Measurements from ENCODE around the gene TRIM45.

- TF ChIP-seq, protein P1, sequence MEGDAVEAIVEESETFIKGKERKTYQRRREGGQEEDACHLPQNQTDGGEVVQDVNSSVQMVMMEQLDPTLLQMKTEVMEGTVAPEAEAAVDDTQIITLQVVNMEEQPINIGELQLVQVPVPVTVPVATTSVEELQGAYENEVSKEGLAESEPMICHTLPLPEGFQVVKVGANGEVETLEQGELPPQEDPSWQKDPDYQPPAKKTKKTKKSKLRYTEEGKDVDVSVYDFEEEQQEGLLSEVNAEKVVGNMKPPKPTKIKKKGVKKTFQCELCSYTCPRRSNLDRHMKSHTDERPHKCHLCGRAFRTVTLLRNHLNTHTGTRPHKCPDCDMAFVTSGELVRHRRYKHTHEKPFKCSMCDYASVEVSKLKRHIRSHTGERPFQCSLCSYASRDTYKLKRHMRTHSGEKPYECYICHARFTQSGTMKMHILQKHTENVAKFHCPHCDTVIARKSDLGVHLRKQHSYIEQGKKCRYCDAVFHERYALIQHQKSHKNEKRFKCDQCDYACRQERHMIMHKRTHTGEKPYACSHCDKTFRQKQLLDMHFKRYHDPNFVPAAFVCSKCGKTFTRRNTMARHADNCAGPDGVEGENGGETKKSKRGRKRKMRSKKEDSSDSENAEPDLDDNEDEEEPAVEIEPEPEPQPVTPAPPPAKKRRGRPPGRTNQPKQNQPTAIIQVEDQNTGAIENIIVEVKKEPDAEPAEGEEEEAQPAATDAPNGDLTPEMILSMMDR (conservative IDR thresholded peaks at IDR 0.05; ENCODE audit: low read depth, low read length): no peak
- no peak for TF ChIP-seq MAZ (IDR thresholded peaks at IDR 0.05; ENCODE audit: borderline replicate concordance, low read depth, low read length)
- TF ChIP-seq SMC3 (IDR thresholded peaks at IDR 0.05; ENCODE audit: low read depth, low read length): no peak
- TF ChIP-seq POLR2A (IDR thresholded peaks at IDR 0.05; ENCODE audit: low read depth, low read length): no peak
- no peak for TF ChIP-seq NFE2L2 (IDR thresholded peaks at IDR 0.05; ENCODE audit: low read depth, low read length)
- TF ChIP-seq RFX5 (IDR thresholded peaks at IDR 0.05; ENCODE audit: low read depth, low read length): no peak
- no peak for TF ChIP-seq RAD21 (IDR thresholded peaks at IDR 0.05; ENCODE audit: low read length)
- TF ChIP-seq MXI1 (IDR thresholded peaks at IDR 0.05; ENCODE audit: borderline replicate concordance, low read depth, low read length): no peak
- no peak for TF ChIP-seq CEBPB (IDR thresholded peaks at IDR 0.05; ENCODE audit: low read depth, low read length)
Observed at GRCh38 chr1:117069220-117069844, 52.2 kb downstream of the TRIM45 start.

Data from IMR-90 (cell line).